Aorta (tissue), 5 donors: ENCODE data around the gene MMP2. TPM values are rescaled to one million over a fixed set of nuclear protein-coding genes. Genes with fewer than 3 reads are reported as not detected.

ENCODE experiments used
- ATAC-seq: fragments of 200-7000 bp; cut with Tn5 transposase; one replicate; pipeline ENCODE4 v1.9.1; 2022; ENCODE audit warnings: moderate library complexity; ENCODE audit not compliant: low FRiP score
- DNase-seq, 2 donors: peaks; one replicate each; pipeline ENCODE4 v3.0.0-alpha.2; 2020
- H3K27ac ChIP-seq, 2 donors: one replicate each; pipeline ENCODE4 v1.5.1; 2013; ENCODE audit warnings: low read length in 2 of 2, mild to moderate bottlenecking in 2 of 2, moderate library complexity in 2 of 2, control low read depth in 1 of 2, inconsistent platforms in 1 of 2, low read depth in 1 of 2
- H3K27me3 ChIP-seq, 2 donors: one replicate each; pipeline ENCODE4 v1.6.1; 2013; ENCODE audit warnings: control low read depth in 1 of 2, low read length in 1 of 2, mild to moderate bottlenecking in 1 of 2, moderate library complexity in 1 of 2; ENCODE audit not compliant: insufficient read depth in 2 of 2, control insufficient read depth in 1 of 2
- H3K36me3 ChIP-seq, 2 donors: one replicate each; pipeline ENCODE4 v1.6.1; 2013; ENCODE audit warnings: control low read depth in 1 of 2, low read length in 1 of 2, mild to moderate bottlenecking in 1 of 2; ENCODE audit not compliant: insufficient read depth in 2 of 2, control insufficient read depth in 1 of 2
- H3K4me1 ChIP-seq, 2 donors: one replicate each; pipeline ENCODE4 v1.6.1; 2013; ENCODE audit warnings: low read length in 2 of 2, control low read depth in 1 of 2, mild to moderate bottlenecking in 1 of 2, moderate library complexity in 1 of 2; ENCODE audit not compliant: insufficient read depth in 2 of 2, control insufficient read depth in 1 of 2
- H3K4me3 ChIP-seq, 2 donors: one replicate each; pipeline ENCODE4 v1.5.1; 2013; ENCODE audit warnings: low read length in 2 of 2, control low read depth in 1 of 2, mild to moderate bottlenecking in 1 of 2
- H3K9me3 ChIP-seq: one replicate; pipeline ENCODE4 v1.6.1; 2013; ENCODE audit warnings: mild to moderate bottlenecking, low read length; ENCODE audit not compliant: control insufficient read depth
- WGBS, 2 donors: extraction: QIAGEN DNeasy Blood & Tissue Kit; methylation state at CpG; one replicate each; pipeline ENCODE4 v1.1.7; 2013; 5-methylcytosine and 5-hydroxymethylcytosine counted together
- intact Hi-C, 2 donors: fragments of 100-400 bp; cut with DNase I; formaldehyde crosslinking; loops; one replicate each; pipeline versions ENCODE4 v1.14.2 to v1.15.0; 2022
- polyA plus RNA-seq, 2 donors: library from polyadenylated mRNA; stranded (reverse); fragments of 200-250 nt; gene quantifications; one replicate each; pipeline ENCODE4 v1.2.3, GENCODE V29; 2013
- total RNA-seq, 2 donors: library from RNA; stranded (reverse); fragmentation: NEBNext Ultra II Directional; extraction: Animal tissue kit (Norgen Biotek cat#: 25700); gene quantifications; one replicate each; pipeline ENCODE4 v1.2.1, GENCODE V29; 2021
- donor health status: healthy with polysubstance abuse.
- donor health status: Bipolar disorder and iron deficiency.
- donor health status: DM: no; HTN: no; CAD: no.
- donor health status: DM: no; HTN: no; CAD: no.
- donor health status: DM: yes; HTN: yes; CAD: no.

MMP2 gene
- total and polyA plus RNA-seq, 4 donors = 33.2 to 731 (median 195) TPM

- no peak for ATAC-seq
- H3K27ac ChIP-seq = peak overlapping the region in 1 of 2 donors; percentile 35
- intact Hi-C loops = loop anchor here in 1 of 2 donors (2.0 to 10.0 kb wide), 2 partner anchors 71 to 723 kb away; partner anchors contain the start of gene GNAO1
Observed at GRCh38 chr16:55471448-55472097, 7.4 kb upstream of the MMP2 start.

GRCh38 chr16:55473587-55473986 is 5.4 kb upstream of the MMP2 start:
- Histone ChIP-seq H3K27me3 (no peaks in the 10 kb centered on the region), H3K4me3 (no peak overlapping the region), H3K27ac (no peak overlapping the region), H3K36me3 (no peaks in the 10 kb centered on the region), H3K9me3 (no peaks in the 10 kb centered on the region), H3K4me1 (peaks cover 0 to 2% of the 10 kb centered on the region in 2 donors)
- 98 to 99% methylated on average over 2 of the region's 2 CpGs for WGBS, 2 donors
- intact Hi-C loops = loop anchor here in 1 of 2 donors (2.0 to 10.0 kb wide), 2 partner anchors 69 to 721 kb away; partner anchors contain the start of gene GNAO1
- DNase-seq = no peak
- no peak for ATAC-seq

More at GRCh38 chr16:55471448-55472097, 7.4 kb upstream of the MMP2 start:
- Histone ChIP-seq H3K36me3 (no peaks in the 10 kb centered on the region), H3K4me3 (no peak overlapping the region), H3K4me1 (peaks cover 0 to 2% of the 10 kb centered on the region in 2 donors), H3K9me3 (no peaks in the 10 kb centered on the region), H3K27me3 (no peaks in the 10 kb centered on the region)
- WGBS, 2 donors = 75 to 77% methylated on average over 4 of the region's 4 CpGs
- peak in 1 of 2 donors; percentile 28 for DNase-seq

DNA sequence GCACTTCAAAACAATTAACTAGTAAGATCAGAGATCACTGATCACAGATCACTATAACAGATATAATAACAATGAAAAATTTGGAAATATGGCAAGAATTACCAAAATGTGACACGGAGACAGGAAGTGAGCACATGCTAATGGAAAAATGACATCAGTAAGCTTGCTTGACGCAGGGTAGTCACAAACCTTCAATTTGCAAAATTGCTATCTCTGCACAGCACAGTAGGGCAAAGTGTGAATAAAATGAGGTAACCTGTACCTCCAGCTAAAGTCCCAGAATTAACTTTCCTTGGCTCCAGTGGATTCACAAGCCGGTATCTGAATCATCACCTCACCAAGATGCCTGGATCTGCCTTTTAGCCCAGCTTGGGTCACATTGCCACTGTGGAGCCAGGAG is 4.2 kb upstream of the MMP2 start:
- Histone ChIP-seq H3K4me1 (peaks cover 0 to 2% of the 10 kb centered on the region in 2 donors), H3K27me3 (no peaks in the 10 kb centered on the region), H3K9me3 (no peaks in the 10 kb centered on the region), H3K4me3 (no peak overlapping the region), H3K27ac (no peak overlapping the region), H3K36me3 (no peaks in the 10 kb centered on the region)
- ATAC-seq = no peak
- intact Hi-C loops = loop anchor here in 1 of 2 donors (10.0 kb wide), 1 partner anchor 720 kb away; the partner anchor contains the start of gene GNAO1
- DNase-seq = peak in 1 of 2 donors; percentile 9
- whole genome bisulfite sequencing, 2 donors = 88 to 95% methylated on average over 3 of the region's 3 CpGs

DNA sequence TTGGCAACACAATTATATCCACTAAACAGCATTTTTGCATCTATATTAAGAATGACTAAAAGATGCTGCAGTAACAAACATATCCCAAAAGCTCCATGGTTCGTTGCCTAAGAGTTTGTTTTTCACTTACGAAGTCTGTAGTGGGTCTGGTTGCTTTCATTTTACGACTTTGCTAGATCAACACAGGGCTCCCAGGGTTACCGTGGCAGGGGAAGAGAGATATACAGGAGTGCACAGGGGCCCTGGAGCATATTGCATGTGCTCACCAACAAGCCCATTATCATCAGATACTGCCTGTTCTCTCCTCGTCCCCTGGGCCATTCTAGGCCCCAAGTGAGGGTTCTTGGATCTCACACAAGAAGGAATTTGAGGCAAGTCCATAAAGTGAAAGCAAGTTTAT is 3.1 kb upstream of the MMP2 start:
- intact Hi-C loops = loop anchor here in 1 of 2 donors (10.0 kb wide), 1 partner anchor 719 kb away; the partner anchor contains the start of gene GNAO1
- 10 to 17% methylated on average over 5 of the region's 5 CpGs for WGBS, 2 donors
- peak in 1 of 2 donors; percentile 48 for DNase-seq
- ATAC-seq = peak; percentile 15
- H3K36me3 ChIP-seq = no peaks in the 10 kb centered on the region
- no peak overlapping the region for H3K27ac ChIP-seq
- H3K9me3 ChIP-seq = no peaks in the 10 kb centered on the region
- H3K4me1 ChIP-seq = peaks cover 0 to 2% of the 10 kb centered on the region in 2 donors
- H3K27me3 ChIP-seq = no peaks in the 10 kb centered on the region
- no peak overlapping the region for H3K4me3 ChIP-seq

GRCh38 chr16:55476625-55477533 is 2.1 kb upstream of the MMP2 start:
- Histone ChIP-seq H3K27ac (peak overlapping the region in 1 of 2 donors; percentile 1), H3K4me1 (no peaks in the 10 kb centered on the region), H3K4me3 (no peak overlapping the region), H3K9me3 (no peaks in the 10 kb centered on the region), H3K27me3 (no peaks in the 10 kb centered on the region), H3K36me3 (no peaks in the 10 kb centered on the region)
- DNase-seq (peak in 1 of 2 donors; percentile 77), ATAC-seq (peak; percentile 67)
- intact Hi-C loops = loop anchor here in 1 of 2 donors (10.0 kb wide), 1 partner anchor 718 kb away; the partner anchor contains the start of gene GNAO1
- WGBS, 2 donors = 21 to 24% methylated on average over 6 of the region's 6 CpGs

DNA sequence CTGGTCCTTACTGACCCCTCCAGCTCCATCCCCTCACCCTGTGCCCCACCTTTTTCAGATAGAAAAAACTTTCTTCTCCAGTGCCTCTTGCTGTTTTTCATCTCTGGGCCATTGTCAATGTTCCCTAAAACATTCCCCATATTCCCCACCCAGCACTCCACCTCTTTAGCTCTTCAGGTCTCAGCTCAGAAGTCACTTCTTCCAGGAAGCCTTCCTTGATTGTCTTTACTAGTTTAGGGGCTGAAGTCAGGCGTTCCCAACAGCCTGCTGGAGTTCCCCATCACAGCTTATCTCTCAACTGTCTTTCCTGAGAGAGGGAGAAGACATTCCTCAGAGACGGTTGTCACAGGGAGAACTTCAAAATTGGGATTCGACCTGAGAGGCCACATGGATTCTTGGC is 1.3 kb upstream of the MMP2 start:
- no peak for ATAC-seq

DNA sequence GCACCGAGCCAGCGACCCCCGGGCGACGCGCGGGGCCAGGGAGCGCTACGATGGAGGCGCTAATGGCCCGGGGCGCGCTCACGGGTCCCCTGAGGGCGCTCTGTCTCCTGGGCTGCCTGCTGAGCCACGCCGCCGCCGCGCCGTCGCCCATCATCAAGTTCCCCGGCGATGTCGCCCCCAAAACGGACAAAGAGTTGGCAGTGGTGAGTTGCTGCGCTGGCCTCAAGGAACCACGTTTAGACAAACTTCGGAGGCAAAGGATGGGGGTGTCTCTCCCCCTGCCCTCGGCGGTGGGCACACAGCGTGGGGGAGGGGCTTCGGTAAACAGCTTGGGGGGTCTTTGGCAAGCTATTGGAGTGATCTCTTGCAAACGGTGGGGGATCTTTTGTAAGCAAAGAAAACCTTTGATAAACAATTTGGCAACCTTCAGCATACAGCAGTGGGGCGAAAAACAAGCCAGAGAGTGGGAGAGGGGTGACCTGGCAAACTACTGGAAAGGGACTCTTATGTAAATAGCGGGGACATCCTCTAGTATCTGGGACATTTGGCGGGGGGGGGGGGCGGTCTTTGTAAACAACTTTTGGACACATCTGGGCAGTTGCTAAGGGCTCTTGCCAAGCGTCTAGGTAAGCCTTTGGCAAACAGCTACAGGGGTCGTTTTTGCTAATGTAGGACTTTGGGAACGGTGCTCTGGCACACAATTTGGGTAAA is 587 bp downstream of the MMP2 start:
- Histone ChIP-seq H3K36me3 (peaks cover 0 to 2% of the 10 kb centered on the region in 2 donors), H3K27me3 (no peaks in the 10 kb centered on the region), H3K4me1 (no peaks in the 10 kb centered on the region), H3K4me3 (peak overlapping the region; percentile 37 to 69), H3K9me3 (no peaks in the 10 kb centered on the region), H3K27ac (peak overlapping the region in 1 of 2 donors; percentile 70)
- intact Hi-C loops = loop anchor here in 1 of 2 donors (10.0 kb wide), 1 partner anchor 715 kb away; the partner anchor contains the start of gene GNAO1
- 1% methylated on average over 30 to 41 of the region's 41 CpGs for WGBS, 2 donors
- peak in 1 of 2 donors; percentile 45 for DNase-seq
- no peak for ATAC-seq

More for the DNA sequence above, 1.3 kb upstream of the MMP2 start:
- H3K27ac ChIP-seq = peak overlapping the region in 1 of 2 donors; percentile 1
- no peak overlapping the region for H3K4me3 ChIP-seq
- H3K36me3 ChIP-seq = no peaks in the 10 kb centered on the region
- DNase-seq = no peak
- H3K4me1 ChIP-seq = no peaks in the 10 kb centered on the region
- 89 to 93% methylated on average over 3 of the region's 3 CpGs for WGBS, 2 donors
- H3K9me3 ChIP-seq = no peaks in the 10 kb centered on the region
- H3K27me3 ChIP-seq = no peaks in the 10 kb centered on the region
- intact Hi-C loops = loop anchor here in 1 of 2 donors (10.0 kb wide), 1 partner anchor 717 kb away; the partner anchor contains the start of gene GNAO1

GRCh38 chr16:55480228-55480655 is 1.2 kb downstream of the MMP2 start:
- no peaks in the 10 kb centered on the region for H3K4me1 ChIP-seq
- no peaks in the 10 kb centered on the region for H3K9me3 ChIP-seq
- ATAC-seq = peak; percentile 81
- H3K4me3 ChIP-seq = peak overlapping the region; percentile 37 to 69
- H3K27me3 ChIP-seq = no peaks in the 10 kb centered on the region
- 1 to 2% methylated on average over 19 to 25 of the region's 25 CpGs for WGBS, 2 donors
- peaks cover 2 to 3% of the 10 kb centered on the region in 2 donors for H3K36me3 ChIP-seq
- peak; percentile 94 for DNase-seq
- peak overlapping the region in 1 of 2 donors; percentile 43 for H3K27ac ChIP-seq
- intact Hi-C loops = no loop called here
